K562 (cell line): ENCODE measurements around the gene SH2D3A. TPM values are rescaled to one million over a fixed set of nuclear protein-coding genes. Genes with fewer than 3 reads are reported as not detected.

Experiments
- ATAC-seq: fragments of 200-7000 bp; cut with Tn5 transposase; 3 replicates; pipeline ENCODE4 v1.9.1; 2020; ENCODE audit warnings: moderate library complexity
- BruUV-seq: library from RNA; stranded (reverse); fragments of 400-500 nt; replicated peaks from 2 replicates; lab custom pipeline; 2021; lab: Mats Ljungman, UMichigan
- CTCF ChIA-PET: fragments of 300-600 bp; formaldehyde crosslinking; extraction: SDS; loops from one replicate; lab custom pipeline; 2021; ENCODE audit warnings: low intra/inter-chr PET ratio; lab: Yijun Ruan, JAX
- POLR2A ChIA-PET: fragments of 300-600, 350-650 bp; sonication (Branson Sonifier 250); formaldehyde crosslinking; extraction: SDS; loops from one replicate; lab custom pipeline; 2021; ENCODE audit warnings: antibody characterized with exemption, inconsistent platforms; lab: Yijun Ruan, JAX
- DNase-seq, 4 experiments: peaks; one replicate each; pipeline versions ENCODE4 v3.0.0 to v3.0.0-alpha.2; 2011 to 2018; ENCODE audit warnings: low spot score in 3 of 4, mixed read lengths in 3 of 4; ENCODE audit errors: extremely low read depth in 1 of 4
- FAIRE-seq: peaks from 2 replicates; lab custom pipeline; 2011; peaks lifted over from hg19 to GRCh38; lab: Jason Lieb, UNC
- H2AFZ ChIP-seq: 2 replicates; pipeline ENCODE4 v1.6.0; 2011; ENCODE audit warnings: low read depth, low read length, control low read depth, inconsistent platforms
- H3K27ac ChIP-seq: fragments of 200-600 bp; 3 replicates; pipeline ENCODE4 v1.8.0; 2011; ENCODE audit warnings: low read depth, mild to moderate bottlenecking, control low read depth, inconsistent platforms, low read length, moderate library complexity, mixed read lengths; ENCODE audit errors: extremely low read depth
- H3K27me3 ChIP-seq, 2 experiments: fragments of 300-600 bp in 1 of 2; 2 replicates in 1 of 2; 3 replicates in 1 of 2; pipeline versions ENCODE4 v1.6.0 to v1.8.0; 2011; ENCODE audit warnings: inconsistent platforms in 2 of 2, low read length in 2 of 2, mild to moderate bottlenecking in 1 of 2, mixed read lengths in 1 of 2, moderate library complexity in 1 of 2; ENCODE audit not compliant: control insufficient read depth in 2 of 2, insufficient read depth in 2 of 2
- H3K36me3 ChIP-seq: fragments of 300-600 bp; 3 replicates; pipeline ENCODE4 v1.8.0; 2011; ENCODE audit warnings: mild to moderate bottlenecking, low read length, inconsistent platforms; ENCODE audit not compliant: control insufficient read depth, insufficient read depth
- H3K4me1 ChIP-seq, 2 experiments: fragments of 200-600 bp in 1 of 2; replicated peaks in 1 of 2; 2 replicates in 1 of 2; 3 replicates in 1 of 2; pipeline versions ENCODE4 v1.5.1 to v1.8.0; 2011; ENCODE audit warnings: inconsistent platforms in 2 of 2, low read length in 2 of 2, mild to moderate bottlenecking in 1 of 2, mixed read lengths in 1 of 2, moderate library complexity in 1 of 2; ENCODE audit not compliant: control insufficient read depth in 2 of 2, insufficient read depth in 2 of 2
- H3K4me2 ChIP-seq: 2 replicates; pipeline ENCODE4 v1.6.1; 2011; ENCODE audit warnings: low read length, control low read depth, inconsistent platforms, mixed read lengths; ENCODE audit not compliant: insufficient read depth
- H3K4me3 ChIP-seq: fragments of 200-600 bp; sonication (generic), shearing (Covaris generic); 2 replicates; pipeline ENCODE4 v1.5.1; 2016; ENCODE audit warnings: control low read depth, inconsistent platforms
- H3K79me2 ChIP-seq: fragments of 200-600 bp; 3 replicates; pipeline ENCODE4 v1.8.0; 2011; ENCODE audit warnings: low read length, inconsistent platforms; ENCODE audit not compliant: control insufficient read depth, insufficient read depth
- H3K9ac ChIP-seq, 2 experiments: 2 replicates each; pipeline versions ENCODE4 v1.6.0 to v1.6.1; 2011; ENCODE audit warnings: low read depth in 2 of 2, low read length in 2 of 2, control low read depth in 1 of 2, inconsistent platforms in 1 of 2, mild to moderate bottlenecking in 1 of 2, mixed read lengths in 1 of 2; ENCODE audit not compliant: insufficient read depth in 1 of 2
- H3K9me1 ChIP-seq: one replicate; pipeline ENCODE4 v1.6.0; 2011; ENCODE audit warnings: inconsistent platforms, mild to moderate bottlenecking, low read length, moderate library complexity; ENCODE audit not compliant: control insufficient read depth, insufficient read depth
- H3K9me3 ChIP-seq: replicated peaks from 2 replicates; pipeline ENCODE4 v1.5.1; 2011; ENCODE audit warnings: low read depth, low read length, inconsistent platforms; ENCODE audit not compliant: control insufficient read depth, insufficient read depth
- H4K20me1 ChIP-seq: replicated peaks from 2 replicates; pipeline ENCODE4 v1.6.1; 2011; ENCODE audit warnings: low read length, inconsistent platforms, mixed read lengths; ENCODE audit not compliant: control insufficient read depth, insufficient read depth
- PCBP2 ChIP-seq: fragments of 200-400 bp; formaldehyde crosslinking; IDR thresholded peaks from 2 replicates; pipeline ENCODE4 v1.6.1; 2018; ENCODE audit warnings: low read length, low read depth, mild to moderate bottlenecking, moderate library complexity; ENCODE audit not compliant: poor library complexity, severe bottlenecking
- ZNF561 ChIP-seq: fragments of 450-650 bp; formaldehyde crosslinking; conservative IDR thresholded peaks from 2 replicates; pipeline ENCODE4 v1.4.0; 2020; ENCODE audit warnings: mild to moderate bottlenecking, moderate library complexity
- ZNF668 ChIP-seq: fragments of 250-450 bp; sonication (Bioruptor Pico); IDR thresholded peaks from 2 replicates; pipeline ENCODE4 v1.8.0; 2022; ENCODE audit warnings: mild to moderate bottlenecking, inconsistent platforms
- ZNF766 ChIP-seq: fragments of 200-800 bp; sonication (Bioruptor generic); conservative IDR thresholded peaks from 2 replicates; pipeline ENCODE4 v1.6.1; 2016; ENCODE audit warnings: missing genetic modification characterization, missing compliant biosample characterization
- WGBS: fragments of 100-300 bp; shearing (Covaris generic); methylation state at CpG from one replicate; pipeline ENCODE4 v1.1.6; 2016; ENCODE audit warnings: low coverage, mixed read lengths; ENCODE audit not compliant: insufficient coverage; ENCODE audit errors: missing lambda C conversion rate; 5-methylcytosine and 5-hydroxymethylcytosine counted together
- in situ Hi-C: fragments of 300-500 bp; cut with MboI; formaldehyde crosslinking; loops from 4 replicates; pipeline ENCODE4 v1.15.0; 2018; ENCODE audit warnings: inconsistent platforms, mixed read lengths
- intact Hi-C: fragments of 100-400 bp; cut with micrococcal nuclease; formaldehyde crosslinking; loops from 2 replicates; pipeline ENCODE4 v1.14.2; 2022
- polyA plus RNA-seq, 8 experiments: library from polyadenylated mRNA; depleted of rRNA in 4 of 8; stranded (reverse) in 5 of 8; unstranded in 3 of 8; fragments of >200 nt; fragmentation: Nextera tagmentation in 2 of 8; fragmentation: Illumina TruSeq in 1 of 8; extraction: Ambion mirVana in 2 of 8; extraction: Trizol in 1 of 8; gene quantifications; 2 replicates each; pipeline versions ENCODE4 v1.2.1 to v1.2.3, GENCODE V29; 2011 to 2014; ENCODE audit warnings: inconsistent platforms in 1 of 8, missing spikeins in 1 of 8
- total RNA-seq, 7 experiments: library from RNA; depleted of rRNA in 6 of 7; stranded (reverse); fragments of >200 nt in 6 of 7; fragmentation: Illumina TruSeq in 2 of 7; extraction: Trizol in 2 of 7; gene quantifications; 2 replicates each; pipeline versions ENCODE4 v1.2.1 to v1.2.3, GENCODE V29; 2011 to 2021; ENCODE audit warnings: low replicate concordance in 1 of 7
- TF ChIP-seq, protein P1 (sequence below): sonication (generic); formaldehyde crosslinking; IDR thresholded peaks from 2 replicates; pipeline ENCODE4 v1.8.1; 2023; ENCODE audit warnings: mild to moderate bottlenecking, missing genetic modification reagents

Gene SH2D3A
- total and polyA plus RNA-seq, 9 of the 15 experiments (the other 6 are each of a cell fraction or from before 2014, with no cell fraction given): 0.75 to 26.3 (median 8.9) TPM

GRCh38 chr19:6719992-6720368, 47.3 kb downstream of the SH2D3A start:
- H2AFZ ChIP-seq: no peak overlapping the region
- no peaks in the 10 kb centered on the region for H3K9me3 ChIP-seq
- 87% methylated on average over 3 of the region's 3 CpGs for WGBS
- H3K4me2 ChIP-seq: no peak overlapping the region
- H3K27me3 ChIP-seq: no peaks in the 10 kb centered on the region
- CTCF ChIA-PET: interaction anchor here (0.7 kb wide), 1 partner anchor 144 kb away, joined by 3 read pairs; no protein-coding TSS in a partner anchor
- no peak overlapping the region for H3K4me3 ChIP-seq
- no TSS peak for BruUV-seq
- POLR2A ChIA-PET: interaction anchor here (0.6 kb wide), 1 partner anchor 15 kb away, joined by 4 read pairs; no protein-coding TSS in a partner anchor
- TF ChIP-seq ZNF766 (CRISPR knock-in tag) (no peak), PCBP2 (no peak), ZNF668 (CRISPR knock-in tag) (no peak), ZNF561 (no peak)
- TF ChIP-seq, protein P1, sequence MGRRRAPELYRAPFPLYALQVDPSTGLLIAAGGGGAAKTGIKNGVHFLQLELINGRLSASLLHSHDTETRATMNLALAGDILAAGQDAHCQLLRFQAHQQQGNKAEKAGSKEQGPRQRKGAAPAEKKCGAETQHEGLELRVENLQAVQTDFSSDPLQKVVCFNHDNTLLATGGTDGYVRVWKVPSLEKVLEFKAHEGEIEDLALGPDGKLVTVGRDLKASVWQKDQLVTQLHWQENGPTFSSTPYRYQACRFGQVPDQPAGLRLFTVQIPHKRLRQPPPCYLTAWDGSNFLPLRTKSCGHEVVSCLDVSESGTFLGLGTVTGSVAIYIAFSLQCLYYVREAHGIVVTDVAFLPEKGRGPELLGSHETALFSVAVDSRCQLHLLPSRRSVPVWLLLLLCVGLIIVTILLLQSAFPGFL (CRISPR knock-in tag): no peak
- H3K36me3 ChIP-seq: no peaks in the 10 kb centered on the region
- DNase-seq (no peak), FAIRE-seq (no peak), ATAC-seq (no peak)
- intact Hi-C loops (loop anchor here (2.0 kb wide), 1 partner anchor 17 kb away; the partner anchor contains the start of gene GPR108), in situ Hi-C loops (no loop called here)
- H3K9ac ChIP-seq: no peak overlapping the region
- no peak overlapping the region for H3K27ac ChIP-seq
- H3K79me2 ChIP-seq: no peaks in the 10 kb centered on the region
- peaks cover 38 to 39% of the 10 kb centered on the region in 2 experiments for H3K4me1 ChIP-seq
- H3K9me1 ChIP-seq: no peaks in the 10 kb centered on the region
- H4K20me1 ChIP-seq: no peaks in the 10 kb centered on the region
